ENCODE data around the gene RDH8.
A peak's percentile ranks its signal among the peaks of the same experiment; 100 is the strongest.

RDH8 gene, protein sequence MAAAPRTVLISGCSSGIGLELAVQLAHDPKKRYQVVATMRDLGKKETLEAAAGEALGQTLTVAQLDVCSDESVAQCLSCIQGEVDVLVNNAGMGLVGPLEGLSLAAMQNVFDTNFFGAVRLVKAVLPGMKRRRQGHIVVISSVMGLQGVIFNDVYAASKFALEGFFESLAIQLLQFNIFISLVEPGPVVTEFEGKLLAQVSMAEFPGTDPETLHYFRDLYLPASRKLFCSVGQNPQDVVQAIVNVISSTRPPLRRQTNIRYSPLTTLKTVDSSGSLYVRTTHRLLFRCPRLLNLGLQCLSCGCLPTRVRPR

DNA sequence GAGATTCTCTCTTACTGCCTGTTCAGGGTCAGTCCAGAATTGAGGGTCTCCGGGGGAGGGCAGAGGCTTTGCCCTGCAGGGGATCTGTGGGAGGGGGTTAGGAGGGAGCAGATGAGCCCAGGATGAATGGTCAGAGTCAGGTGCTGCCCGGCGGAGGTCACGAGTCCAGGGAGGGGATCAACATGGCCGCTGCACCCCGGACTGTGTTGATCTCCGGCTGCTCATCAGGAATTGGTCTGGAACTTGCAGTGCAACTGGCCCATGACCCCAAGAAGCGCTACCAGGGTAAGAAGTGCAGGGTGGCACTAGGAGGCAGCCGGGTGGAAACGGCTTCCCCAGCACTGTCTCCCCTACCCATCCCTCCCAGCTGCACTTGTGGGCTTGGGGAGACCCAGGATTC lies at the start of gene RDH8:
Gene RDH8 (plus strand): TSS at position 168 of the 400 bp plus-strand sequence. CDS start 15 bp downstream, at position 183.
- no peak for DNase-seq (ENCODE audit: low spot score)

DNA sequence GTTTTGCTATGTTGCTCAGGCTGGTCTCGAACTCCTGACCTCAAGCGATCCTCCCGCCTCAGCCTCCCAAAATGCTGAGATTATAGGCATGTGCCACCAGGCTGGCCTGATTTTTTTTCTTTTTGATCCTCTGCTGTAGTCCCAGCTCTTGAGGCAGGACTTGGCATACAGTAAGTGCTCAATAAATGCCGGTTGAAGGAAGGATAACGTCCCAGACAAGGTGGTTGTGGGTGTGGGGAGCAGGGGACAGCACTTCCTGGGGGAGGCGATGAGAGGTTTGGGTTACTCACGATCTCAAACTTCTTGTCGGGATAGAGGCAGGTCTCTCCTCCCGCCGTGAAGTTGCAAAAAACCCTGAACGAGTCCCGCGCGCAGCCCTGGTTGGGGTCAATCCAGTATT lies 47.3 kb upstream of the RDH8 start:
- DNase-seq (ENCODE audit: low spot score), result no peak

DNA sequence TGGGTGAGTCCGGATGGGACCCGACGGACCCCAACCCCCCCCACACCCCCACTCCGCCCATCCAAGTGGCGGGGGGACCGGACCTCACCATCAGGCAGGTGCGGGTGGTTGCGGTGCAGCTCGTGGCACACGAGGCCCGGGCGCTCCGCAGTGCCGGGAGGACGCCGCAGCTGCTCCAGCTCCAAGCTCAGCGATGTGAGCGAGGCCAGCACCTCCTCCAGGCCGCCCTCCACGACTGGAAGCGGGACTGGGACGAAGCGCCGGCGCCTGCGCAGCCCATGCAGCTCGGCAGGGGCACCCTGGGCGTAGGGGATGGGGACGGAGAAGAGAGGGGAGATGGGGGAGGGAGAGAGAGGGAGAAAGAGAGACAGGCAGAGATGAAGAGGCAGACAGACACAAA lies 46.8 kb upstream of the RDH8 start:
- no peak for DNase-seq (ENCODE audit: low spot score)

DNA sequence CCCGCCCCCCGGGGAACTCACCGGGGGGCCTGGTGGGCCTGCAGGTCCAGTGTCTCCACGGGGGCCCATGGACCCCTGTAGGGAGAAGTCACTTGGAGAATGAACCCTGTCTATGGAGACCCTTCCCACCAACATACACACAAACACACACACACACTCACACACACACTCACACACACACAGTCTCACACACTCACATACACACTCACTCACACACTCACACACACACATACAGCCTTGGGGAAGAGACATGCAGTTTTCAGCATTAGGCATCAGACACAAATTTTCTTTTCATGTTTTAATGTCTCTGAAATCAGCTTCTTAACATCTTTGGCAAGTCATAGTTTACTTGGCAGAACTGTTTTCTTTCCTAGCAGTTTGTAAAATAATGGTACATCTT lies 46.0 kb upstream of the RDH8 start:
- DNase-seq (ENCODE audit: low spot score), result no peak

DNA sequence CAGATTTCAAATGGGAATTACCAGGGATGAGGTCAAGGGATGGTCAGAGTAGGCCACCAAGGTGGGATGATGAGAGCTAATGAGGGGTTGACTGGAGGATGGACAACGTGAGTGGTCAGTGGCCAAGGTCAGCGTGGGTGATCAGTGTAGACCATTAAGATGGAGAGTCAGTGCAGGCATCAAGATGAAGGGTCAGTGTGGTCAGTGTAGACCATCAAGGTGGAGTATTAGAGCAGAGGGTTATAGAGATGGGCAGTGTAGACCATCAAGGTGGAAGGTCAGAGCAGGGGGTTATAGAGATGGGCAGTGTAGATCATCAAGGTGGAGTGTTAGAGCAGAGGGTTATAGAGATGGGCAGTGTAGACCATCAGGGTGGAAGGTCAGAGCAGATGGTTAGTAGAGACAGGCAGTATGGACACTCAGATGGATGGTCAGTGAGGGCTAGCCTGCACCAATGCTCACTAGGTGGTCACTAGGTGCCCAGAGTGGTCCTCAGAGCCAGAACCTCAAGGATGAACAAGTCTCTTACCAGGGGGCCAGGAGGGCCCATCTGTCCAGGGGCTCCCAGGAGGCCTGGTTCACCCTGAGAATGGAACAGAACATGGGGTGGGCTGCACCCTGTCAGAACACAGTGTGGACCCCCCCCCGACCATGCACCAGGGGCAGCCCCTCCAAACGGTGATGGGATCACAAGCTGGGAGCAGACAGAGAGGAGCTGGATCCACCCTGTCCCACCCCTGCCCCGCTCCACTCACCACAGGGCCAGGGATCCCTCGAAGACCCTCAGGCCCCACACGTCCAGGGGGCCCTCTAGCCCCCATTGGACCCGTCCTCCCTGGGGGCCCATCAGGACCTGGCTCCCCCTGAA lies 44.2 kb upstream of the RDH8 start:
- DNase-seq (ENCODE audit: low spot score), result no peak

DNA sequence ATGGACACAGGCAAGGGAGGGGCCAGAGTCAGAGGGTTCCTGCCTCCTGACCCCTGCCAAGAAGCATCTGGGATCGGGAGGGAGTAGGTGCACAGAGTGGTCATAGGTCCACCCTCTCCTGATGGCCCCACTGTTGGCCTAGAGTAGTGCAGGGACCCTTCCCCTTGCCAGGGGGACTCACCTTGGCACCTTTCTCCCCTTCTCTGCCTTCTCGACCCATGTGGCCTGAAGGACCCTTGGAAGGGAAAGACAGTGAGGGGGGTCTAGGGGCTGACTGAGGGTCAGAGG lies 43.7 kb upstream of the RDH8 start:
- DNase-seq (ENCODE audit: low spot score), result no peak

DNA sequence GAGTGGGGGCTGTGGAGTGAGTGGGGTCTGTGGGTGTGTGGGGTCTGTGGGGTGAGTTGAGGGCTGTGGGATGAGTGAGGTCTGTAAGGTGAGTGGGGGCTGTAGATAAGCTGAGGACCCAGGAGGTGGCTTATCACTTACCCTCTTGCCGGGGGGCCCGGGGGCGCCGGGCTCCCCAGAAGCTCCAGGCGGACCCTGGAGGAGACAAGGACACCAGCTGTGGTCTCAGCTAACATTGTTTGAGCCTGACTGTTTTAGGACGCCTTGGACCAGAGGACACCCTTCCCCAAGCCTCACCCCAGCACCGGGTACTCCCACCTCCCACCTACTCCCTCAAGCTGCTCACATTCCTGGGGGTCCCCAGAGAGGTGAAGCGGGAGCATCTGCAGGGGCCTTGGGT lies 42.8 kb upstream of the RDH8 start:
- DNase-seq (ENCODE audit: low spot score), result no peak

DNA sequence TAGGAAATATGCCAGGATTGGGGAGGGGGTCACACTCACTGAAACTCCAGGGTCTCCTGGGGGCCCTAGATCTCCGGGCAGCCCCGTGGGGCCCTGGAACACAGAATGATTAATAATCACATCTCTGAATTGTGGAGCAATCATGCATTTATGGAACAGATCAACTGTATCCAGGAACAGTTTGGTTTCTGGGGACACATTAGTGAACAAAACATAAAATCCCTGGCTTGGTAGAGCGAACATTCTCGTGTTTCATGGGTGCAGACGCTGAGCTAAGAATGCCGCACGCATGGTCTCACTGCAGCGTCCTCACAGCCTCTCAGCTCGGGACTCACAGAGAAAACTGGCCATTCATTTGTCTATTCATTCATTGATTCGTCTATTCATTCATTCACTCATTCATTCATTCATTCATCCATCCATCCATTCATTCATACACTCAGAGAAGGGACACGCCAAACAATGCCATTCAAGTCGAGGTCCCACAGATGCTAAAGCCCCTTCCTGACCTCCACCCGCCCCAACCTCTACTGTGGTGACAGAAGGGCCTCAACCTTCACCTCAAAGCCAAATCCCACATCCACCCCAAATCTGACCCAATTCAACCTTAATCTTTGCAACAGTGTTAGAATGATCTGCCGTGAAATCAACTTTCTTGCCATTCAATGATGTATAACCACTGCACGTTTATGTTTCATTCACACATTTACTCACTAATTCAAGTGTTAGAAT lies 42.0 kb upstream of the RDH8 start:
- DNase-seq (ENCODE audit: low spot score), result no peak

DNA sequence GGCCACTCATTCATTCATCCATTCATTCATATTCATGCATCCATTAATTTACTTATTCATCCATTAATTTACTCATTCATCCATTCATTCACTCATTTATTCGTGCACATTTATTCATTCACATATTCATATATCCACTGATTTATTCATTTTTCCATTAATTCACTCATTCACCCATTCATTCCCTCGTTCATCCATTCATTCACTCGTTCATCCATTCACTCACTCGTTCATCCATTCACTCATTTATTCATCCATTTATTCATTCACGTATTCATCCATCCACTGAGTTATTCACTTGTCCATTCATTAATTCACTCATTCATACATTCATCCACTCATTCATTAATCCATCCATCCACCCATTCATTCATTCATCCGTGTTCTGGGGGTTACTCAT lies 41.2 kb upstream of the RDH8 start:
- no peak for DNase-seq (ENCODE audit: low spot score)

DNA sequence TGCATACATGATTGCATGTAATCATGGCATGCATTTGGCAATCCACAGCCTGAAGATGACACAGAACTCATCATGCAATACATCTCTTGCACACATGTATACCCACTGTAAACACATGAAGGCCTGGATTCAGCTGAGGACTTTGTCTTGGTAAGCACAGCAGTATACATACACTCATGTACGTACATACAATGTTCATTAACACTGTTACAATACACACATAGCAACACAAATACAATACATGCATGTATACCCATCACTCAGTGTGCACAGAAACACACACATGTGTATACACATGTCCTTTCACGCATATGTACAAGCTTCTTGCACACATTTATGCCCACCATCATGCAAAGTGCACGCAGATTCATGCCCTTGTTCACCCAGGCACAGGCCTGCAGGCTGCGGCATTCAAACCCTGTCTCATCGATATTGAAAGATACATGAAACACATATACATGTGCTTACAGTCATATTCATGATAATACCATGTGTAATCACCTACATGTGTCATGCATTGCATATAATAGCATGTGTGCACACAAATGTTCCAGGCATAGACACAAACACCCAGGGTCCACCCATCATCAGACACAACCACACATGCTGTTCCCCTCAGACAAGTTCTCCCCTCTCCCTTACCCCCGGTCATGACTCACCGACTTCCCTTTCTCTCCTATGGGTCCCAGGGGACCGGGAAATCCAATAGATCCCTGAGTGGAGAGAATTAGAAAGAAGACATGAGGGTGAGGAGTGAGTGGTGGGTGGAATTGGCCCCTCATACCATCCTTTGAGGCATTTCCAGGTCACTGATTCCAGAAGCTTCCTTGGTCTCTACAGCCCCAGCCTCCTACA lies 31.6 kb upstream of the RDH8 start:
- DNase-seq (ENCODE audit: low spot score), result no peak

DNA sequence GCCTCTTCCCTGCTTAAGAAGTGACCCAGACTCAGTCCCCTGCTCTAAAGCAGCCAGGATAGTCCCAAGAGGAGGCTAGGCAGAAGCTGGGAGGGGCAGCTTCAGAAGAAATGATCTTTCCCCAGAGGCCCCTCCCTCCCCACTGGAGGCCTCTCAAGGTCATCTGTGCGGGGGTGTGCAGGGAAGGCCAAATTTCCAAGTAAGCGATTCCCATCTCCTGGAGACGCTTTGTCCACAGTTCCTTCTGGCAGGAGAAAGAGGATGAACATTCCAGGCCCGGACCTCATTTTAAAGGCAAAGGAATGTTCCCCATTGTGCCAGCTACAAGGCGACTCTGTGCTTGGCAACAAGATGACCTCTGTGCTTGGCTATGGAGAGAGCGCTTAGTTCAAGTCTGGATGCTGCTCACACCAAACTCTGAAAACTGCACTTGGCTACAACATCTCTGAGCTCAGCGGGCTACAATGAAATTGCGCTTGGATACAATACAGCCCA lies 26.4 kb upstream of the RDH8 start:
- DNase-seq (ENCODE audit: low spot score), result no peak

DNA sequence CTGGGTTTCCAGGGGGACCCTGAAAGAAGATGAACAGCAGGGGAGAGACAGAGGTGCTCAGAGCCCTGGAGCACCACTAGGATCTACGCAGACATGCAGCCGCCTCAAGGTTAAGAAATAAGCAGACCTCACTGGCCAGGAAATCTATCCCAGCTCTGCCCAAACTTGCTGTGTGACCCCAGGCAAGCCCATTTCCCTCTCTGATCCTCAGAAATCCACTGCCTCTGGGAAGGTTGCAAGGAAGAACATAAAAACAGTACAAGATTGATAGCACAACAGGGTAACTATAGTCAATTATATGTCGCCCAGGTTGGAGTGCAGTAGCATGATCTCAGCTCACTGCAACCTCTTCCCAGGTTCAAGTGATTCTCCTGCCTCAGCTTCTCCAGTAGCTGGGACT lies 23.8 kb upstream of the RDH8 start:
- no peak for DNase-seq (ENCODE audit: low spot score)

DNA sequence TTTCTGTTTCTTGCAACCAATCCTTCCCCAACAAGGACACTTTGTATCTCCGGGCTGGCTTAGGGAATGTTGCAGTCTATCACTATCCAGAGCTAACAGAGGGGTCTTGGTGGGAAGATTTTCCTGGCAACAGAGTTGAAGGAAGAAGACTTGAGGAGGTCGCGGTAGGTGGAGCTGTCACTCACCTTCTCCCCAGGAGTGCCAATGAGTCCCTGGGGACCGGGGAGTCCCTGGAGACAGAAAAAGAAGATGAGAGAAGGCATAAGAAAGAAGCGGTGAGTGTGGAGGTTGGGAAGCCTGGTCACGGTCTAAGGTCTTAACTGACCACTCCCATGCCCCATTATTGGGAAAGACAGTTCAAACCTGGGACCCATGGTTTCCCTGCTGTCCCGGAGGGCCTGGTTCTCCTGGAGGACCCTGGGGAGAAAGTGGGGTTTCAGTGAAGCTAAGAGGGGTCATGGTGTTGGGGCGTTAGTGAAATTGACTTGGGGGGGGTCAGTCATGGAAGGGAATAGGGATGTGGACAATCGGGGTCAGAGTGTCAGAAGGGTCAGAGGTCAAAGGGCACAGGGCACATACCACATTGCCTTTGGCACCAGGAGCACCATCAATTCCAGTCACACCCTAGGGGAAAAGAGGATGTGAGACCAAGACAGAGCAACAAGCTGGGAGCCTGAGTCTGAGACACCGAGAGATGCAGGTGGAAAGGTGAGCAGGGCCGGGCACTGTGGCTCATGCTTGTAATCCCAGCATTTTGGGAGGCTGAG lies 21.7 kb upstream of the RDH8 start:
- no peak for DNase-seq (ENCODE audit: low spot score)

DNA sequence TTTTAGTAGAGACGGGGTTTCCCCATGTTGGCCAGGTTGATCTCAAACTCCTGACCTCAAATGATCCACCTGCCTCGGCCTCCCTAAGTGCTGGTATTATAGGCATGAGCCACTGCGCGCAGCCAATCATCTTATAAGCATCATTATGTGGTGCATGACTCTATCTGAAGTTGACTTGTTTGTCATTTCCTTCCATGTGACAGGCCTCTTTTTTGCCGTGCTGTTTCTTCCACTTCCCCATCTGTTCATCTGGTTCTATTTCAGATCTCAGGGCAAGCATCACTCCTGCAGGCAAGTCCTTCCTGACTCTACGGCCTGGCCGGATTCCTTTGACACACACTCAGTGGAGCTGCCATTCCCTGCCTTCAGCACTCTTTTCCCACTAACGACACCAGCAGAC lies 18.2 kb upstream of the RDH8 start:
- no peak for DNase-seq (ENCODE audit: low spot score)

DNA sequence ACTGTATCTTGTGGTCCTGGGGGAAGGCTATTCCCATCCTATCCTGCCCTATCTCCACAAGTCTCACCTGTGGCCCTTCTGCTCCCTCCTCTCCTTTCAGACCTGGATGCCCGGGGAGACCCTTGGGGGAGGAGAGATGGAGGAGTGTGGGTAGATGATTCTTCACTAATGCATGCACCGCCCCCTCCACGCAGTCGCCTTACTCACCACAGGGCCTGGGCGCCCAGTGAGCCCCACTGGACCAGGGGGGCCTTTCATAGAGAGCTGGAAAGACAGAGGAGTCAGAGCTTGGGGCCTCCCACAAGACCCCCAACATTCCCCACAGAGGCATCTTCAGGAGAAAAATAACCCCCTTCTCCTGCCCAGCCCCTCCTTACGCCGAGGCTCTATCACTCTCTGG lies 17.3 kb upstream of the RDH8 start:
- DNase-seq (ENCODE audit: low spot score), result no peak

DNA sequence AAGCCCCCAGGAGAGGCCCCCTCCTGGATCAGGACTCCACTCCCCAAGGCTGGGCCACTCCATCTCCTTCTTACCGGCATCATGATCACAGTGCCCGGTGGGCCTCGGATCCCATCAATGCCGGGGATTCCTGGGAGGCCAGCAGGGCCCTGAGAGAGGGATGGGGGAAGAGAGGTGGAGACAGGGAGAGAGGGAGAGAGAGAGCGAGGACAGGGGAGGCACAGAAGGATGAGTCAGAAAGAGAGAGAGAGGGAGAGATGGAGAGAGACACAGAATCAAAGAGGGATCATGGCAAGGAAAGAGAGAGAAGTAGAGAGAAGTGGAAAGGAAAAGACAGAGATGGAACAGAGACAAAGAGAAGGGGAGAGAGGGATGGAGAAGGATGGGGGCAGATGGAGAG lies 16.7 kb upstream of the RDH8 start:
- no peak for DNase-seq (ENCODE audit: low spot score)

DNA sequence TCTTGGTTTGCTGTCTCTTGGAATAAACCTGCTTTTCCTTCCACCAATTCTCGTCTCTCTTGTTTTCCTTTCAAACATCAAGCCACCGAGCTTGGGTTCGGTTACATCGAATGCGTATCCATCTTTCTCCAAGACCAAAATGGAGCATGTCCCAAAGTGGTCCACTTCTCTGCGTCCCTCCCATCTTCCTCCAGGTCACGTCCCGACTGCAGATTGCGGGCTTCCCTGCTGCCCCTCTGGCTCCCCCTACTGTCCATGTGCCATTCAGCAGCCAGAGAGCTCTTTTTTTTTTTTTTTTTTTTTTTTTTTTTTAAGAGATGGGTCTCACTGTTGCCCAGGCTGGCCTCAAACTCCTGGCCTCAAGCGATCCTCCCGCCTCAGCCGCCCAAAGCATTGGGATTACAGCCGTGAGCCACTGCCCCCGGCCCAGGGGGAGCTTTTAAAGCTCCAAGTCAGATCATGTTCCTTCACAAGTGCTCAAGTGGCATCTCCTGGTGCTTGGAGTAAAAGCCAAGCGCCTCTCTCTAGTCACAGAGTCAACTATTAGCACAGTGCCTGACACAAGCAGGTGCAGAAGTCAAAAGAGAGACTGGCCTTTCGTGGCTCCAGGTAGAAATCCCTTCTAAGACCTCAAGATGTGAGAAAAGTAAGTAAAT lies 13.0 kb upstream of the RDH8 start:
- DNase-seq (ENCODE audit: low spot score), result peak; percentile 62

DNA sequence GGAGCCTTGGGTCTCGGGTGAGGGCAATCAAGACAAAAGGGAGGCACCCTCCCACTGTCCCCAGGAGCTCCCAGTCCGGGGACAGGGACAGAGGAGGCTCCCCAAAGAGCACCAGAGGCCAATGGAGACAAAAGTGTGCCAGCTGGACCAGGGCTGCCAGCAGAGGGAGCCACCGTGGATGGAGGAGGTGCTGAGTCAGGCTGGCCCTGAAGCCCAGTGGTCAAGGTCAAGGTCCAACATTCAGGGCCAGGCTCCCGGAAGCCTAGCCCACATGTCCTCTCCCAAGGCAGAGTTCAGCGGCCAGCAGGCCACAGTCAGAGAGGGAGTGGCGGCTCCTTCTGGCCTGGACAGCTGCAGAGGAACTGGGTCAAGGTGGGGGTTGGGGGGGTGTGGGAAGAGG lies 11.4 kb upstream of the RDH8 start:
- no peak for DNase-seq (ENCODE audit: low spot score)

DNA sequence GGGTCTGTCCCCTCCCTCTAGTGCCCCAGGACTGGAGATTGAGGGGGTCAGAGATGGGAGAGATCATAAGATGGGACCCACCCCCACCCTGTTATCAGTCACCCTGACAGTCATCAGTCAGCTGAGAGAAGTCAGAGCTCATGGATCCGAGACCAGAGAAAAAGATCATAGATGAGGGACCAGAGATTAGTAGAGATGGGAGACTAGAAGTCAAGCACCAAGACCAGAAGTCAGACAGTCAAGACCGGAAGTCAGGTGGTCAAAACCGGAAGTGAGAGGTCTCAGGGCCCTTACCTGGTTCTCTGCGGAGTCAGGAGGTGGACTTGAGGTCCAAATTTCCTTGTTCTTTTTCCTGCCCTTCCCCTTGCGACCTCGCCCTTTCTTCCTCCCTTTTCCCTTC lies 10.0 kb upstream of the RDH8 start:
- no peak for DNase-seq (ENCODE audit: low spot score)

DNA sequence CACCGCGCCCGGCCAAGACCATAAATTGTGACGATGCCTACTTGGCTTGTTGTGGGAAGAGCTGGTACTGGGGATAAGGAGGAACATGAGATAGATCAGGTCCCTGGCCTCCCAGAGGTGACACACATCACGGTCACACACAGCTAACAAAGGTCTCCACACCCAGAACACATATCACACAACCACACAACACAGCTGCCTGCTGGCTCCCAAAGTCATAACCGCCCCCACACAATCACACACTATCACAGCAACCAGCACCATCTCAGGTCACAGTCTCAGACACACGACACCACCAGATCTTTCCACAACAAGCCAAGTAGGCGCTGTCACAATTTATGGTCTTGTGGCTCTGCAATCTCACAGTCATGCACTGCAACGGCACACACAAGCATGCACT lies 8.7 kb upstream of the RDH8 start:
- no peak for DNase-seq (ENCODE audit: low spot score)

Measured in activated CD4-positive, alpha-beta T cell treated with anti-CD3 and anti-CD28 coated beads, Interleukin-2, Interleukin-4, amounts not matched to agents 100 ng/mL and 50 ng/mL, durations not matched to agents 16 hours and 8 hours (primary cell).